ENCODE results near the gene POMT2.
"Not testable (repeated sequence)": the region's sequence is repeated elsewhere in the genome, so short reads cannot be mapped to it uniquely, and the experiment has no call there.

Gene POMT2

DNA sequence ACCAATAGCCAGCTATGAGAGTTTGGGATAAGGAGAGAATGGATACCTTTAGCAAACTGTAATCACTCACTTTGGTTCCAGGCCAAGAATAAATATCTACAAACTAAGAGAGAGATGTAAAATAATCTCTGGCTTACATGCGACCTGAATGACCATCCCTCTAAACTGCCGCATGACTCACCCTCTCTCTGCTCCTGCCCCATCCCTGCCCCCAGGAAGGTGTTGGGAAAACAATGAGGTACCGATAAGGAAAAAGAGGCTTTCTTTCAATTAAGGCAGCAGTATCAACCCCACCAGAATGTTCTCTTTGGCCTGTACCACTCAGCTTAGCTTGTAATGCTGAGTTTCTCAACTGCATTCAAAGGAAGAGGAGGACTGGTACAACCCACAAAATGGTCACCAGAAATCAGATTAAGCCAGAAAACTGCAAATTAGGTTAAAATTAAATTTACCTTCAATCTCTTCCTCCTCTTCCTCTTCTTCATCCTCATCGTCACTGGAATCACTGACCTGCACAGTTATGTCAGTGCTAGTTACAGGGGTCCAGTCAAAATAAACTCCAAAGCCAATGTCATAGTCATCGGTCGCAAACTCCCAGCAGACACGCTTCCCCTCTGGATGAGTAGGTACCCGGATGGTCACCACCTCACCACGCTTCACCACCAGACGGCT is 22.2 kb upstream of the POMT2 start:
- TF ChIP-seq, protein P1, sequence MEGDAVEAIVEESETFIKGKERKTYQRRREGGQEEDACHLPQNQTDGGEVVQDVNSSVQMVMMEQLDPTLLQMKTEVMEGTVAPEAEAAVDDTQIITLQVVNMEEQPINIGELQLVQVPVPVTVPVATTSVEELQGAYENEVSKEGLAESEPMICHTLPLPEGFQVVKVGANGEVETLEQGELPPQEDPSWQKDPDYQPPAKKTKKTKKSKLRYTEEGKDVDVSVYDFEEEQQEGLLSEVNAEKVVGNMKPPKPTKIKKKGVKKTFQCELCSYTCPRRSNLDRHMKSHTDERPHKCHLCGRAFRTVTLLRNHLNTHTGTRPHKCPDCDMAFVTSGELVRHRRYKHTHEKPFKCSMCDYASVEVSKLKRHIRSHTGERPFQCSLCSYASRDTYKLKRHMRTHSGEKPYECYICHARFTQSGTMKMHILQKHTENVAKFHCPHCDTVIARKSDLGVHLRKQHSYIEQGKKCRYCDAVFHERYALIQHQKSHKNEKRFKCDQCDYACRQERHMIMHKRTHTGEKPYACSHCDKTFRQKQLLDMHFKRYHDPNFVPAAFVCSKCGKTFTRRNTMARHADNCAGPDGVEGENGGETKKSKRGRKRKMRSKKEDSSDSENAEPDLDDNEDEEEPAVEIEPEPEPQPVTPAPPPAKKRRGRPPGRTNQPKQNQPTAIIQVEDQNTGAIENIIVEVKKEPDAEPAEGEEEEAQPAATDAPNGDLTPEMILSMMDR (IDR thresholded peaks at IDR 0.05; ENCODE audit: control extremely low read depth, extremely low read depth, low read depth, missing control alignments): no peak
- DNase-seq (ENCODE audit: extremely low spot score): no peak
- POLR2A ChIA-PET: no interaction called here
- CTCF ChIA-PET: interaction anchor here (1.1 to 2.2 kb wide), 5 partner anchors 10 to 34 kb away, joined by 3 to 8 read pairs (median 3); partner anchors contain the start of gene SAMD15

DNA sequence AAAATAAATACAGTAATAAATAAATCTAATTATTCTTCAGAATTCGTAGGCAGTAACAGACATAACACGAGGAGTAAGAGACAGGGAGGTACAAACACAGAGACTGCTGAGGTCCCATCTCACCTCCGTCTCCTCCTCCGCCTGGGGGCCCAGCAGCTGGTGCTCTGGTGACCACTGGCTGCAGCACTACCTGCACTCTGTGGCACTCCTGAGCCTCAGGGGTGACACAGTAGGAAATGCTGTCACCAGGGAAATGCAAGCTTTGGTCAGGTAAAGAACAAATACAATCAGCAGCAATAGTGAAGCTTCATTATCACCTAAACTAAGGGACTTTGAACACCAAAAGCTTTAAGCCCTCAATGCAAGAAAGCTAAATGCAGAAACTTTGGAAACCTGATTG is 19.7 kb upstream of the POMT2 start:
- POLR2A ChIA-PET: no interaction called here
- no peak for DNase-seq (ENCODE audit: extremely low spot score)
- CTCF ChIA-PET: interaction anchor here (0.7 to 1.8 kb wide), 3 partner anchors 9 to 102 kb away, joined by 3 to 5 read pairs (median 5); no protein-coding TSS in a partner anchor
- TF ChIP-seq, protein P1 (IDR thresholded peaks at IDR 0.05; ENCODE audit: control extremely low read depth, extremely low read depth, low read depth, missing control alignments): no peak

DNA sequence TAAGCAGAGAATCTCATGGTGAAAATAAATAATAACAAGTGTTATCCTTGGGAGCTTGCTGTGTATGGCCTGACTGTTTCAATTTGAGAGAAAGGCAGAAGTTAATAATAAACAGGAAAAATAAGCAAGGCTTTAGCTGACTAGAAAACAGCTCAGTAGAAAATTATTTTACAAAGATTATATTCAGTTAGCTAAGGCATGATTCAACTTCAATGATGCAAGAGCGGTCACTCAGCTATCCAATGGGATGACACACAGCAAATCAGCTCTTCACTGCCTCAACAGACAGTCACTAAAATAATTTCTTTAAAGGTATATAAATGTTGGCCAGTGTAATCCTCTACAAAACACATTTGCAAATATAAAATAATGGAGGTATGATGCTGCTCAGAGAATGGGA is 18.7 kb upstream of the POMT2 start:
- POLR2A ChIA-PET: no interaction called here
- no peak for DNase-seq (ENCODE audit: extremely low spot score)
- TF ChIP-seq, protein P1 (IDR thresholded peaks at IDR 0.05; ENCODE audit: control extremely low read depth, extremely low read depth, low read depth, missing control alignments): no peak
- CTCF ChIA-PET: interaction anchor here (1.0 kb wide), 1 partner anchor 11 kb away, joined by 5 read pairs; no protein-coding TSS in a partner anchor

DNA sequence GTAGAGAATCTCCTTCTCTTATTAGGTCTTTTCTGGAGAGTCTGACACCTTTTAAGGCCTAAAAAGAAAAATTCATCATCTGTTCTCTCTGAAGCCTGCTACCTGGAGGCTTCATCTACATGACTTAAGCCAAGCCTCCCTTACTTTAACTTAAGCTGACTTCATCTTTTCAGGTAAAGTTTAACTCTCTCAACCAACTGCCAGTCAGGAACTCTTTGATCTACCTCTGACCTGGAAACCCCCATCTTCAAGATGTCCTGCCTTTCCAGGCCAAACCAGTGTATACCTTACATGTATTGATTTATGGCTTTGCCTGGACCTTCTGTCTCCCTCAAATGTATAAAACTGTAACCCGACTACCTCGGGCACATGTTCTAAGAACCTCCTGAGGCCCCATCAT is 17.6 kb upstream of the POMT2 start:
- no peak for DNase-seq (ENCODE audit: extremely low spot score)
- POLR2A ChIA-PET: no interaction called here
- TF ChIP-seq, protein P1 (IDR thresholded peaks at IDR 0.05; ENCODE audit: control extremely low read depth, extremely low read depth, low read depth, missing control alignments): no peak
- CTCF ChIA-PET: interaction anchor here (2.1 kb wide), 1 partner anchor 15 kb away, joined by 6 read pairs; no protein-coding TSS in a partner anchor

DNA sequence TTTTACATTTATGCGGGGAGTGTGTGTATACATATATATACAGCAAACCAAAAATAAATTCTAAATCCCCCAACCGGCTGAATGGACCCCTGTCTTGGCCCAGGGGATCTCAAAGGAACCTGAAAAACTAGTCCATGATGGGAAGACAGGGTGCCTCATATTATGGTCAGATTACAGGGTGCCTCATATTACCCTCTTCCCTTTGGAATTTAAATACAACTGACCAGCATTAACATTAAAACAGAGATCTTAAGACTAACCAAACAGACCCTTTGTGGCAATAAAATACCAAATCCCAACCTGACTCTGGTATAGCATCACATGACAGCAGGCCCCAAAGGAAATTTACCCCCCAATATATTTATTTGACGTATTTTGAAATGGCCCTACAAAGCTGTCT is 17.2 kb upstream of the POMT2 start:
- DNase-seq (ENCODE audit: extremely low spot score): no peak
- POLR2A ChIA-PET: no interaction called here
- TF ChIP-seq, protein P1 (IDR thresholded peaks at IDR 0.05; ENCODE audit: control extremely low read depth, extremely low read depth, low read depth, missing control alignments): no peak
- CTCF ChIA-PET: interaction anchor here (2.1 kb wide), 1 partner anchor 15 kb away, joined by 6 read pairs; no protein-coding TSS in a partner anchor

DNA sequence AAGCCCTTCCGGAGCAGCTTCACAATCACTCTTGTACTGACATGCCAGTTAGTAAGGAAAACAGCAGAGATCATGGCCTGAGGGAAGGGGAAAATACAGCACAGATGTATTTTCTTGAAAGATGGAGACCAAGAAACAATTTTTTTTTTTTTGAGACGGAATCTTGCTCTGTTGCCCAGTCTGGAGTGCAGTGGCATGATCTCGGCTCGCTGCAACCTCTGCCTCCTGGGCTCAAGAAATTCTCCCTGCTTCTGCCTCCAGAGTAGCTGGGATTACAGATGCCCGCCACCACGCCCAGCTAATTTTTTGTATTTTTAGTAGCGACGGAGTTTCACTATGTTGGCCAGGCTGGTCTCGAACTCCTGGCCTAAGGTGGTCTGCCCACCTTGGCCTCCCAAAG is 16.6 kb upstream of the POMT2 start:
- DNase-seq (ENCODE audit: extremely low spot score); POLR2A ChIA-PET: not testable (repeated sequence)
- CTCF ChIA-PET: interaction anchor here (2.1 to 2.7 kb wide), 2 partner anchors 11 to 14 kb away, joined by 6 to 10 read pairs; no protein-coding TSS in a partner anchor

DNA sequence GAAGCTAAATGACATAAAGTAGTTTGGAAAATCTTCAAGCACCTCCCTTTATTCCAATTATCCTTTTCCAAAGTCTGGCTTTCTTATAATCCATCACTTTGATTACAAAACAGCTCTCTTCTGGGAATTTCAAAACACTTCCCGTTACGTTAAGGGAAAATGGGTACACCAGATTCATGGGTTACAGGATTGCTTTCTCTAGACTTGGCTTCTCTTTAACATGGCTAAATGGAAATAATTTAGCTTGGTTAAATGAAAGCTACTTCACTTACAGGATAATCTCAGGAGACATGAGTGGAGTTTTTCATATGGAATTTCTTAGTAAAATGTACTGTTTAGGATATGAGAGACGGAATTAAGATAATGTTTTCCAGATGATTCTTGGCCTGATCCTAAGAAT is 14.9 kb upstream of the POMT2 start:
- no peak for DNase-seq (ENCODE audit: extremely low spot score)
- POLR2A ChIA-PET: no interaction called here
- CTCF ChIA-PET: interaction anchor here (1.2 to 2.7 kb wide), 4 partner anchors 9 to 34 kb away, joined by 3 to 10 read pairs (median 4); no protein-coding TSS in a partner anchor
- TF ChIP-seq, protein P1 (IDR thresholded peaks at IDR 0.05; ENCODE audit: control extremely low read depth, extremely low read depth, low read depth, missing control alignments): no peak

Data from GM10248 (cell line).